ENCODE results near the gene TOE1. TPM values are rescaled to one million over a fixed set of nuclear protein-coding genes. Genes with fewer than 3 reads are reported as not detected.

The TOE1 gene
- polyA plus RNA-seq, 1 experiment: 8.1 TPM

GRCh38 chr1:45317166-45317565, 22.8 kb upstream of the TOE1 start:
- POLR2A ChIA-PET: no interaction called here
- H3K27me3 ChIP-seq (ENCODE audit: control insufficient read depth, insufficient read depth, low read length): peaks cover 6% of the 10 kb centered on the region
- no peak for DNase-seq (ENCODE audit: low read depth, low spot score)
- H3K9me3 ChIP-seq (ENCODE audit: control insufficient read depth, insufficient read depth, low read length): no peaks in the 10 kb centered on the region
- H3K27ac ChIP-seq (ENCODE audit: low read depth, low read length): no peak overlapping the region
- no peak overlapping the region for H3K4me3 ChIP-seq (ENCODE audit: low read depth, low read length)
- CTCF ChIA-PET: no interaction called here
- no peak for TF ChIP-seq CTCF (IDR thresholded peaks at IDR 0.05; ENCODE audit: low read depth, low read length)

GRCh38 chr1:45319761-45320160, 20.2 kb upstream of the TOE1 start:
- POLR2A ChIA-PET: no interaction called here
- no peak for DNase-seq (ENCODE audit: low read depth, low spot score)
- no peak for TF ChIP-seq CTCF (IDR thresholded peaks at IDR 0.05; ENCODE audit: low read depth, low read length)
- Histone ChIP-seq H3K27ac (ENCODE audit: low read depth, low read length) (no peak overlapping the region), H3K4me3 (ENCODE audit: low read depth, low read length) (no peak overlapping the region), H3K27me3 (ENCODE audit: control insufficient read depth, insufficient read depth, low read length) (peaks cover 6% of the 10 kb centered on the region), H3K9me3 (ENCODE audit: control insufficient read depth, insufficient read depth, low read length) (no peaks in the 10 kb centered on the region)
- CTCF ChIA-PET: no interaction called here

- H3K9me3 ChIP-seq (ENCODE audit: control insufficient read depth, insufficient read depth, low read length): no peaks in the 10 kb centered on the region
- H3K27ac ChIP-seq (ENCODE audit: low read depth, low read length): no peak overlapping the region
- CTCF ChIA-PET: no interaction called here
- no peak for TF ChIP-seq CTCF (IDR thresholded peaks at IDR 0.05; ENCODE audit: low read depth, low read length)
- no peak overlapping the region for H3K4me3 ChIP-seq (ENCODE audit: low read depth, low read length)
- no peak for DNase-seq (ENCODE audit: low read depth, low spot score)
- POLR2A ChIA-PET: no interaction called here
- peaks cover 6% of the 10 kb centered on the region for H3K27me3 ChIP-seq (ENCODE audit: control insufficient read depth, insufficient read depth, low read length)
Measured at GRCh38 chr1:45321444-45321843, 18.5 kb upstream of the TOE1 start.

GRCh38 chr1:45322486-45323040, 17.4 kb upstream of the TOE1 start:
- CTCF ChIA-PET: no interaction called here
- Histone ChIP-seq H3K9me3 (ENCODE audit: control insufficient read depth, insufficient read depth, low read length) (no peaks in the 10 kb centered on the region), H3K27me3 (ENCODE audit: control insufficient read depth, insufficient read depth, low read length) (peaks cover 2% of the 10 kb centered on the region), H3K4me3 (ENCODE audit: low read depth, low read length) (no peak overlapping the region), H3K27ac (ENCODE audit: low read depth, low read length) (no peak overlapping the region)
- DNase-seq (ENCODE audit: low read depth, low spot score): no peak
- no peak for TF ChIP-seq CTCF (IDR thresholded peaks at IDR 0.05; ENCODE audit: low read depth, low read length)
- POLR2A ChIA-PET: interaction anchor here (0.7 kb wide), 1 partner anchor 83 kb away, joined by 3 read pairs; no protein-coding TSS in a partner anchor

- H3K9me3 ChIP-seq (ENCODE audit: control insufficient read depth, insufficient read depth, low read length): no peaks in the 10 kb centered on the region
- ChIA-PET CTCF (interaction anchor here (0.9 to 1.6 kb wide), 3 partner anchors 23 to 312 kb away, joined by 3 to 7 read pairs (median 5); no protein-coding TSS in a partner anchor), POLR2A (interaction anchor here (0.5 to 1.8 kb wide), 2 partner anchors 14 to 360 kb away, joined by 6 to 12 read pairs; partner anchors contain the start of genes MUTYH and TOE1)
- DNase-seq (ENCODE audit: low read depth, low spot score): no peak
- H3K27me3 ChIP-seq (ENCODE audit: control insufficient read depth, insufficient read depth, low read length): no peaks in the 10 kb centered on the region
- H3K27ac ChIP-seq (ENCODE audit: low read depth, low read length): no peak overlapping the region
- no peak for TF ChIP-seq CTCF (IDR thresholded peaks at IDR 0.05; ENCODE audit: low read depth, low read length)
- no peak overlapping the region for H3K4me3 ChIP-seq (ENCODE audit: low read depth, low read length)
Measured at GRCh38 chr1:45325851-45326506, 14.0 kb upstream of the TOE1 start.

All from AG04450 (cell line).